Limb (tissue), 2 donors: Measurements from ENCODE around the gene RMI2.

ENCODE experiments used
- DNase-seq, 2 donors: peaks; one replicate each; pipeline ENCODE4 v3.0.0-alpha.2; 2016; ENCODE audit errors: extremely low spot score in 2 of 2

Gene RMI2

GRCh38 chr16:11383481-11384183, 38.4 kb downstream of the RMI2 start:
- no peak for DNase-seq

GRCh38 chr16:11384184-11384955, 39.1 kb downstream of the RMI2 start:
- DNase-seq: no peak

GRCh38 chr16:11384956-11385586, 39.8 kb downstream of the RMI2 start:
- DNase-seq: no peak

- no peak for DNase-seq
Observed at GRCh38 chr16:11386054-11386680, 40.9 kb downstream of the RMI2 start.

GRCh38 chr16:11386791-11387546, 41.7 kb downstream of the RMI2 start:
- no peak for DNase-seq

GRCh38 chr16:11389083-11389482, 43.8 kb downstream of the RMI2 start:
- no peak for DNase-seq

- DNase-seq: no peak
Observed at GRCh38 chr16:11389631-11390565, 44.6 kb downstream of the RMI2 start.

GRCh38 chr16:11390573-11391495, 45.6 kb downstream of the RMI2 start:
- no peak for DNase-seq

- DNase-seq: no peak
Observed at GRCh38 chr16:11391576-11391975, 46.3 kb downstream of the RMI2 start.

GRCh38 chr16:11392041-11392581, 46.9 kb downstream of the RMI2 start:
- DNase-seq: no peak

- no peak for DNase-seq
Observed at GRCh38 chr16:11393366-11393765, 48.1 kb downstream of the RMI2 start.

GRCh38 chr16:11393861-11394592, 48.8 kb downstream of the RMI2 start:
- DNase-seq: no peak

GRCh38 chr16:11394593-11394960, 49.3 kb downstream of the RMI2 start:
- DNase-seq: no peak

- no peak for DNase-seq
Observed at GRCh38 chr16:11395008-11395948, 50.0 kb downstream of the RMI2 start.

- no peak for DNase-seq
Observed at GRCh38 chr16:11395949-11396240, 50.6 kb downstream of the RMI2 start.

GRCh38 chr16:11396241-11397048, 51.2 kb downstream of the RMI2 start:
- peak; percentile 35 to 88 for DNase-seq
